Kidney glomerular epithelial cell (primary cell): ENCODE measurements around the gene MRGPRE.

Source experiments
- DNase-seq: peaks from one replicate; lab custom pipeline; 2025; lab: John Stamatoyannopoulos, UW

Gene MRGPRE

GRCh38 chr11:3226846-3227567 is 5.2 kb downstream of the MRGPRE start:
- DNase-seq, result no peak

GRCh38 chr11:3225826-3226750 is 6.1 kb downstream of the MRGPRE start:
- DNase-seq, result no peak

GRCh38 chr11:3225159-3225758 is 7.0 kb downstream of the MRGPRE start:
- DNase-seq, result no peak

- no peak for DNase-seq
These were observed 7.7 kb downstream of the MRGPRE start for GRCh38 chr11:3224401-3225057.

- no peak for DNase-seq
These were observed 8.3 kb downstream of the MRGPRE start for GRCh38 chr11:3223932-3224381.

GRCh38 chr11:3222941-3223915 is 9.0 kb downstream of the MRGPRE start:
- no peak for DNase-seq

GRCh38 chr11:3222003-3222855 is 10.0 kb downstream of the MRGPRE start:
- DNase-seq, result no peak

- DNase-seq, result no peak
These were observed 10.7 kb downstream of the MRGPRE start for GRCh38 chr11:3221408-3222002.

GRCh38 chr11:3220521-3221407 is 11.5 kb downstream of the MRGPRE start:
- no peak for DNase-seq

GRCh38 chr11:3220101-3220500 is 12.1 kb downstream of the MRGPRE start:
- DNase-seq, result no peak

- no peak for DNase-seq
These were observed 12.8 kb downstream of the MRGPRE start for GRCh38 chr11:3219281-3219892.

- no peak for DNase-seq
These were observed 13.5 kb downstream of the MRGPRE start, which contains the start of gene MRGPRG for GRCh38 chr11:3218483-3219280. TSS of gene MRGPRG (minus strand) at chr11:3218813. CDS start at chr11:3218813, 0 bp downstream.

- no peak for DNase-seq
These were observed 14.3 kb downstream of the MRGPRE start for GRCh38 chr11:3217818-3218482.

GRCh38 chr11:3216027-3216525 is 16.1 kb downstream of the MRGPRE start:
- DNase-seq, result no peak

- no peak for DNase-seq
These were observed 16.7 kb downstream of the MRGPRE start for GRCh38 chr11:3215346-3216026.

GRCh38 chr11:3214420-3214699 is 17.9 kb downstream of the MRGPRE start:
- no peak for DNase-seq
